Glutamatergic neuron (in vitro differentiated cells): ENCODE results near the gene BTN3A1. TPM values are rescaled to one million over a fixed set of nuclear protein-coding genes. Genes with fewer than 3 reads are reported as not detected.

Experiments
- DNase-seq: peaks from one replicate; pipeline ENCODE4 v3.0.0; 2022
- H3K27ac Mint-ChIP-seq: one replicate; pipeline ENCODE4 v1.8.0; 2020; ENCODE audit warnings: mild to moderate bottlenecking, mixed read lengths, inconsistent platforms; ENCODE audit not compliant: unreplicated experiment
- H3K27me3 Mint-ChIP-seq: one replicate; pipeline ENCODE4 v1.8.0; 2020; ENCODE audit warnings: mild to moderate bottlenecking, moderate library complexity, mixed read lengths, inconsistent platforms; ENCODE audit not compliant: unreplicated experiment
- H3K36me3 Mint-ChIP-seq: one replicate; pipeline ENCODE4 v1.8.0; 2020; ENCODE audit warnings: mild to moderate bottlenecking, mixed read lengths, inconsistent platforms; ENCODE audit not compliant: unreplicated experiment
- H3K4me1 Mint-ChIP-seq: one replicate; pipeline ENCODE4 v1.8.0; 2020; ENCODE audit warnings: mild to moderate bottlenecking, low read depth, mixed read lengths, inconsistent platforms; ENCODE audit not compliant: unreplicated experiment
- H3K4me3 Mint-ChIP-seq: one replicate; pipeline ENCODE4 v1.8.0; 2020; ENCODE audit warnings: mild to moderate bottlenecking, mixed read lengths, inconsistent platforms; ENCODE audit not compliant: unreplicated experiment
- H3K9me3 Mint-ChIP-seq: one replicate; pipeline ENCODE4 v1.8.0; 2020; ENCODE audit warnings: mild to moderate bottlenecking, moderate library complexity, mixed read lengths, inconsistent platforms; ENCODE audit not compliant: unreplicated experiment
- total RNA-seq: library from RNA; stranded (reverse); fragmentation: NEBNext Ultra II Directional; extraction: Animal tissue kit (Norgen Biotek cat#: 25700); gene quantifications from one replicate; pipeline ENCODE4 v1.2.1, GENCODE V29; 2021; ENCODE audit not compliant: unreplicated experiment
- TF ChIP-seq, protein P1 (sequence below): fragments of 200-600 bp; sonication (generic); IDR thresholded peaks from one replicate; pipeline ENCODE4 v1.5.0; 2021; ENCODE audit not compliant: partially characterized antibody, unreplicated experiment

The BTN3A1 gene
- total RNA-seq, 1 donor from 2014 or later: 2.2 TPM

DNA sequence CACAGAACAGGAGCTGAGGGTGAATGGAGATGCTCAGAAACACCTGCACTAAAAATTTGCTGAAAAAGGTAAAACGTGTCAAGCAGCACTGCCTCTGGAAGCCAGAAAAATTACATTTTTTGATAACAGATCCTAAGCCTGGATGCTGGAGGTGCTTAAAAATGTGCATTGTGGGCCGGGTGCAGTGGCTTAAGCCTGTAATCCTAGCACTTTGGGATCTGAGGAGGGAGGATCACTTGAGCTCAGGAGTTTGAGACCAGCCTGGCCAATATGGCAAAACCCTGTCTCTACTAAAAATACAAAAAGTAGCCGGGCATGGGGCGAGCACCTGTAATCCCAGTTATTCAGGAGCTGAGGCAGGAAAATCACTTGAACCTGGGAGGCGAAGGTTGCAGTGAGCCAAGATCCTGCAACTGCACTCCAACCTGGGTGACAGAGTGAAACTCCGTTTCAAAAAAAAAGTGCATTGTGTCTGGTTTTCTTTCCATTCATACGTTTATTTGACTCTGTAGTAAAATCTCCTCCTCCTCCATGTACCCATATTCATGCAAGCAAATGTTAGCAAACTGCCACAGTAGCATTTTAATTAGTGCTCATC, 587 bp upstream of the BTN3A1 start:
- H3K9me3 Mint-ChIP-seq: no peaks in the 10 kb centered on the region
- H3K27me3 Mint-ChIP-seq: no peaks in the 10 kb centered on the region
- H3K36me3 Mint-ChIP-seq: no peaks in the 10 kb centered on the region
- H3K4me1 Mint-ChIP-seq: peaks cover 11% of the 10 kb centered on the region
- no peak for DNase-seq
- H3K27ac Mint-ChIP-seq: no peak overlapping the region
- peak overlapping the region; percentile 90 for H3K4me3 Mint-ChIP-seq
- TF ChIP-seq, protein P1, sequence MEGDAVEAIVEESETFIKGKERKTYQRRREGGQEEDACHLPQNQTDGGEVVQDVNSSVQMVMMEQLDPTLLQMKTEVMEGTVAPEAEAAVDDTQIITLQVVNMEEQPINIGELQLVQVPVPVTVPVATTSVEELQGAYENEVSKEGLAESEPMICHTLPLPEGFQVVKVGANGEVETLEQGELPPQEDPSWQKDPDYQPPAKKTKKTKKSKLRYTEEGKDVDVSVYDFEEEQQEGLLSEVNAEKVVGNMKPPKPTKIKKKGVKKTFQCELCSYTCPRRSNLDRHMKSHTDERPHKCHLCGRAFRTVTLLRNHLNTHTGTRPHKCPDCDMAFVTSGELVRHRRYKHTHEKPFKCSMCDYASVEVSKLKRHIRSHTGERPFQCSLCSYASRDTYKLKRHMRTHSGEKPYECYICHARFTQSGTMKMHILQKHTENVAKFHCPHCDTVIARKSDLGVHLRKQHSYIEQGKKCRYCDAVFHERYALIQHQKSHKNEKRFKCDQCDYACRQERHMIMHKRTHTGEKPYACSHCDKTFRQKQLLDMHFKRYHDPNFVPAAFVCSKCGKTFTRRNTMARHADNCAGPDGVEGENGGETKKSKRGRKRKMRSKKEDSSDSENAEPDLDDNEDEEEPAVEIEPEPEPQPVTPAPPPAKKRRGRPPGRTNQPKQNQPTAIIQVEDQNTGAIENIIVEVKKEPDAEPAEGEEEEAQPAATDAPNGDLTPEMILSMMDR: no peak

GRCh38 chr6:26403893-26404292, 1.8 kb downstream of the BTN3A1 start:
- no peak overlapping the region for H3K4me3 Mint-ChIP-seq
- H3K27ac Mint-ChIP-seq: no peak overlapping the region

GRCh38 chr6:26404546-26404945, 2.5 kb downstream of the BTN3A1 start:
- TF ChIP-seq, protein P1: no peak
- Mint-ChIP-seq H3K27me3 (peaks cover 2% of the 10 kb centered on the region), H3K4me3 (no peak overlapping the region), H3K9me3 (no peaks in the 10 kb centered on the region), H3K36me3 (no peaks in the 10 kb centered on the region), H3K4me1 (peaks cover 11% of the 10 kb centered on the region), H3K27ac (no peak overlapping the region)
- no peak for DNase-seq

More at GRCh38 chr6:26403893-26404292, 1.8 kb downstream of the BTN3A1 start:
- H3K36me3 Mint-ChIP-seq: no peaks in the 10 kb centered on the region
- peaks cover 2% of the 10 kb centered on the region for H3K27me3 Mint-ChIP-seq
- TF ChIP-seq, protein P1: no peak
- peaks cover 11% of the 10 kb centered on the region for H3K4me1 Mint-ChIP-seq
- H3K9me3 Mint-ChIP-seq: no peaks in the 10 kb centered on the region
- no peak for DNase-seq

DNA sequence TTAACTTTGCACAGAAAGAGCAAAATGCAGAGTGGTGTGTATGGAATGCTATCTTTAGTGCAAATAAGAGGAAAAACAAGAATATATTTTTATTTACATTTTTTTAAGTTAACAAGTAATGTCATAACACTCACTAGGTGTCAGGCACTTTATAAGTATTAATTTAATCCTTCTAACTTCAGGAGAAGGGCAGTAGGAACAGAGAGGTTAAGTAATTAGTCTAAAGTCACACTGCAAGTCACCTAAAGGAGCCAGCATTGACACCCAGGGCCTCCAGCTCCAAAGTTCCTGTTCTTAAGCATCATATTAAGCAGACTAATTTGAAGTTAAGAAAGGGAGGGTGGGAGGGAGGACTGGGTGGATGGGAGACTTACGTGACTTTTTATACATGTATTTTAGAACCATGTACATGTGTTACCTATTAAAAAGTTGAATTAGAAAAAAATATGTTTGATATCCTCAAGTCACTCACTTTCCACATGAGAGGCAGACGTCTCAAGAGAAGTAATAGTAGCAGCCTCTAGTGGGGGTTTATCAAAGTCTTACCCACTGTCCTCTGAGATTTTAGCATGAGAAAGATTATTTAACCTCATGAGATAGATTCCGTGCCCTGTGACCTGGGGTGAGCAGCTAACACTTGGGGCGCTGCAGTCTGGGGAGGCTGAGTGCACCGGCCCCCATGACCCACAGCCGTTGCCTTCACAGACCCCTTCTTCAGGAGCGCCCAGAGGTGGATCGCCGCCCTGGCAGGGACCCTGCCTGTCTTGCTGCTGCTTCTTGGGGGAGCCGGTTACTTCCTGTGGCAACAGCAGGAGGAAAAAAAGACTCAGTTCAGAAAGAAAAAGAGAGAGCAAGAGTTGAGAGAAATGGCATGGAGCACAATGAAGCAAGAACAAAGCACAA, 7.0 kb downstream of the BTN3A1 start:
- TF ChIP-seq, protein P1: no peak
- no peak overlapping the region for H3K4me3 Mint-ChIP-seq
- H3K27ac Mint-ChIP-seq: no peak overlapping the region
- peaks cover 2% of the 10 kb centered on the region for H3K27me3 Mint-ChIP-seq
- H3K4me1 Mint-ChIP-seq: no peaks in the 10 kb centered on the region
- H3K9me3 Mint-ChIP-seq: no peaks in the 10 kb centered on the region
- H3K36me3 Mint-ChIP-seq: no peaks in the 10 kb centered on the region
- DNase-seq: no peak

GRCh38 chr6:26411751-26412150, 9.7 kb downstream of the BTN3A1 start:
- H3K4me3 Mint-ChIP-seq: no peak overlapping the region

More at GRCh38 chr6:26411751-26412150, 9.7 kb downstream of the BTN3A1 start:
- Mint-ChIP-seq H3K36me3 (no peaks in the 10 kb centered on the region), H3K9me3 (no peaks in the 10 kb centered on the region), H3K27ac (no peak overlapping the region), H3K4me1 (no peaks in the 10 kb centered on the region), H3K27me3 (peaks cover 4% of the 10 kb centered on the region)
- TF ChIP-seq, protein P1: no peak
- DNase-seq: no peak
